ENCODE results near the gene CMSS1. TPM values are rescaled to one million over a fixed set of nuclear protein-coding genes. Genes with fewer than 3 reads are reported as not detected.
A peak's percentile ranks its signal among the peaks of the same experiment; 100 is the strongest.

CMSS1 gene
- total RNA-seq, 5 donors from 2014 or later (not counting 1 experiment from before 2014, with no cell fraction given), result 16.2 to 22.0 (median 18.3) TPM

DNA sequence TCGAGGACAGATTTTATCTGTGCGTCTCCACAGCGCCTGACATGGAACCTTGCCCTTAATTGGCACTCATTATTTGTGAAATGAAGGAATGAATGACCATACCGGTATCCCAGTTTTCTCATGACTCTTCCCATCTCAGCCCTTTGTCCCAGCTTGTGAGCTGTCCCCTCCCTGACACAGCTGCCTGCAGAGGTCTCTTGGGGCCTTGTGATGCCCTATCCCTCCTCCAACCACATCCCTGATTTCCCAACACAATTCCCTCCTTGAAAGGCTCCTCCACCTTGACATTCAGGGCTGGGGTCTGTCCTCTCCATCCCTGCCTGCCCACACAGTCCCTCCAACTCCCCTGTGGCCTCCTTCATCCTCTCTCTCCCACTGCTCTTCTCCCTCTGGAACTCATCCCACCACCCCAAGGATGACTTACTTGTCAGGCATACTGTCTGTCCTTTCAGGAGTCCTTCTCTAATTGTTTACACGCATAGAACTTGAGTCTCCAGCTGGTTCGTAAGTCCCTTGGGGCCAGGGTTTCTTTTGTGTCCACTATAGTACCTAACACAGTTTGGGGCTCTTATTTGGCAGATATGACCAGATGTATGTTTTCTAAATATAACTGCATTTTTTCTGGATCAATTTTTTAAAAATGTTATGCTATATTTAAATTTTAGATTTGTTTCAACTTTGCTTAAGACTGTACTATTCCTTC is 332.2 kb downstream of the CMSS1 start:
- Histone ChIP-seq H3K36me3 (ENCODE audit: control insufficient read depth in 2 of 2, extremely low read depth in 1 of 2, insufficient read depth in 1 of 2, low read length in 1 of 2) (peaks cover 0 to 8% of the 10 kb centered on the region in 2 donors), H3K4me1 (ENCODE audit: control insufficient read depth in 1 of 2, extremely low read depth in 1 of 2, insufficient read depth in 2 of 2, low read length in 2 of 2) (no peaks in the 10 kb centered on the region), H3K27me3 (replicated peaks in 1 of 2; ENCODE audit: control insufficient read depth in 2 of 2, extremely low read depth in 1 of 2, insufficient read depth in 2 of 2, low read length in 1 of 2) (no peaks in the 10 kb centered on the region), H3K9me3 (no peaks in the 10 kb centered on the region), H3K4me3 (ENCODE audit: control insufficient read depth in 1 of 2, extremely low read depth in 1 of 2, low read length in 1 of 2) (no peak overlapping the region), H3K27ac (ENCODE audit: low read length) (no peak overlapping the region)
- peaks cover 0 to 9% (median 5%) of the 10 kb centered on the region in 3 donors for H3K9me3 Mint-ChIP-seq
- H3K36me3 Mint-ChIP-seq, result peaks cover 56% of the 10 kb centered on the region
- DNase-seq (no peak), ATAC-seq (replicated peaks in 1 of 4) (no peak)
- H3K4me3 Mint-ChIP-seq, result no peak overlapping the region
- ChIA-PET POLR2A (interaction anchor here in 1 of 2 donors (0.5 kb wide), 1 partner anchor 129 kb away, joined by 6 read pairs; no protein-coding TSS in a partner anchor), CTCF (no interaction called here)
- no peaks in the 10 kb centered on the region for H3K27me3 Mint-ChIP-seq
- H3K4me1 Mint-ChIP-seq, result no peaks in the 10 kb centered on the region
- WGBS (ENCODE audit: insufficient coverage), result 100% methylated on average over 2 of the region's 6 CpGs
- H3K27ac Mint-ChIP-seq, result peak overlapping the region in 1 of 2 donors; percentile 5

DNA sequence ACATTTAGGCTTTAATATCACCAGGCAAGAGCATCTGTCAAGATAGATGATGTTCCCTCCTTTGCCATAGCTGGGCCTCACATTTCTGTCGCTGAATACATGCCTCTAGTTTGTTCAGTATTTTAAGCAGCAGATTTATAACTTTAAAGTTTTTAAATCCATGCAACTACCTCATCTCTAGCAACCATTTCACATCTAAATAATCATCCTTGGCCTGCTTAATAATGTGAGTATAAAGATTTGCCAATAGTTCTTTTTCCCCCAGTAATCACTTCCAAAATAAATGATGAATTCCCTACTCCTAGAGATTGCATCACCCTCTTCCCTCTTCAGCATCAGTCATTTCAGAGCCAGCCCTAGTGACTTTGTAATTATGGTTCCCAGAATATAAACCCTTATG is 332.8 kb downstream of the CMSS1 start:
- H3K9me3 ChIP-seq, result no peaks in the 10 kb centered on the region
- POLR2A ChIA-PET, result no interaction called here
- Mint-ChIP-seq H3K4me3 (no peak overlapping the region), H3K27ac (no peak overlapping the region), H3K9me3 (peaks cover 6 to 15% (median 11%) of the 10 kb centered on the region in 3 donors), H3K4me1 (no peaks in the 10 kb centered on the region), H3K36me3 (peaks cover 60% of the 10 kb centered on the region), H3K27me3 (no peaks in the 10 kb centered on the region)
- no peak for DNase-seq
- H3K4me1 ChIP-seq (ENCODE audit: control insufficient read depth in 1 of 2, extremely low read depth in 1 of 2, insufficient read depth in 2 of 2, low read length in 2 of 2), result no peaks in the 10 kb centered on the region
- no CpG with 5 or more reads among the region's 1 CpG for WGBS (ENCODE audit: insufficient coverage)
- H3K36me3 ChIP-seq (ENCODE audit: control insufficient read depth in 2 of 2, extremely low read depth in 1 of 2, insufficient read depth in 1 of 2, low read length in 1 of 2), result peaks cover 0 to 8% of the 10 kb centered on the region in 2 donors
- no peak overlapping the region for H3K27ac ChIP-seq (ENCODE audit: low read length)
- CTCF ChIA-PET, result no interaction called here
- no peaks in the 10 kb centered on the region for H3K27me3 ChIP-seq (replicated peaks in 1 of 2; ENCODE audit: control insufficient read depth in 2 of 2, extremely low read depth in 1 of 2, insufficient read depth in 2 of 2, low read length in 1 of 2)
- H3K4me3 ChIP-seq (ENCODE audit: control insufficient read depth in 1 of 2, extremely low read depth in 1 of 2, low read length in 1 of 2), result no peak overlapping the region
- no peak for ATAC-seq (replicated peaks in 1 of 4)

DNA sequence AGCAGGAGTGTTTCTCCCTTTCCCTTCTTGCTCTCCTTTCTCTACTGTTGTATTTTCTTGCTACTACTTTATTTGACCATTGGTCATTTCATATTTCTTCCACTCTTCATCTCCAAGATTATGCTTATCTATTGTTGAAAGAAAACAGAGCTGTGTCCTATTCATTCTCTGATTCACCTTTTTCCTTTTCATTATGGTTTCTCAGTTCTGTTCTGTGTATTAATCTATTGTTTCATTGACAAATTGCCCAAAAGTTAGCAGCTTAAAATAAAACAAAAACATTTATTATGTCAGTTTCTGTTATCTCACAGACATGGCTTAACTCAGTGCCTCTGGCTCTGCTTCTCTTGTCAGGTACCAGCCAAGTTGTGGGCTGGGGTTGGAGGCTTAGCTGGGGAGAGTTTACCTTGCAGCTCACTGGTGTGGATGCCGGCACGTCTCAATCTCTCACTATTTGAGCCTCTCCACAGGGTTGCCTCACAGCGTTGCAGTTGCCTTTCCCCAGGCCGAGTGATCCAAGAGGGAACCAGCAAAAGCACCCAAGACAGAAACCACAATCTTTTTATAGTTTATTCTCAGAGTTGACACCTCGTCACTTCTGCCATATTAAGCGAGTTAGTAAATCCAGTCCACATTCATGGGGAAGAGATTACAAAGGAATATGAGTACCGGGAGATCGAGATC is 333.5 kb downstream of the CMSS1 start:
- Histone ChIP-seq H3K4me1 (ENCODE audit: control insufficient read depth in 1 of 2, extremely low read depth in 1 of 2, insufficient read depth in 2 of 2, low read length in 2 of 2) (no peaks in the 10 kb centered on the region), H3K9me3 (no peaks in the 10 kb centered on the region), H3K4me3 (ENCODE audit: control insufficient read depth in 1 of 2, extremely low read depth in 1 of 2, low read length in 1 of 2) (no peak overlapping the region), H3K27me3 (replicated peaks in 1 of 2; ENCODE audit: control insufficient read depth in 2 of 2, extremely low read depth in 1 of 2, insufficient read depth in 2 of 2, low read length in 1 of 2) (no peaks in the 10 kb centered on the region), H3K36me3 (ENCODE audit: control insufficient read depth in 2 of 2, extremely low read depth in 1 of 2, insufficient read depth in 1 of 2, low read length in 1 of 2) (peaks cover 0 to 8% of the 10 kb centered on the region in 2 donors), H3K27ac (ENCODE audit: low read length) (no peak overlapping the region)
- 94% methylated on average over 5 of the region's 8 CpGs for WGBS (ENCODE audit: insufficient coverage)
- DNase-seq (no peak), ATAC-seq (replicated peaks in 1 of 4) (no peak)
- Mint-ChIP-seq H3K9me3 (peaks cover 9 to 20% (median 11%) of the 10 kb centered on the region in 3 donors), H3K36me3 (peaks cover 60% of the 10 kb centered on the region), H3K27me3 (no peaks in the 10 kb centered on the region), H3K4me1 (no peaks in the 10 kb centered on the region), H3K4me3 (no peak overlapping the region), H3K27ac (no peak overlapping the region)
- POLR2A ChIA-PET, result no interaction called here
- CTCF ChIA-PET, result no interaction called here

DNA sequence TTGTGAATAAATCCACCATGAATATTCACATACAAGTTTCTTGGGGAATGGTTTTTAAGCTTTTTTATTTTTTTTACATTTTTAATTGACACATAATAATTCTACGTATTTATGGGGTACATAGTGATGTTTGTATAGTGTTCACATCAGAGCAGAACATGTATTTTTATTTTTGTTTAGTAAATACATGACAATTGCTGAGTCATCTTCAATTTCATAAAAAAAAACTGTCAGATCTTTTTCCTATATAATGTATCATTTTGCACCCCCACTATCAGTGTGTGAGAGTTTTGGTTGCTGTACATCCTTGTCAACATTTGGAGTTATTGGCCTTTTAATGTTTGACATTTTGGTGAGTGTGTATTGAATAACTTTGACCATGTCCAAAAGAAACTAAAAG is 336.5 kb downstream of the CMSS1 start:
- no peak overlapping the region for H3K27ac Mint-ChIP-seq
- Histone ChIP-seq H3K36me3 (ENCODE audit: control insufficient read depth in 2 of 2, extremely low read depth in 1 of 2, insufficient read depth in 1 of 2, low read length in 1 of 2) (peaks cover 0 to 4% of the 10 kb centered on the region in 2 donors), H3K4me1 (ENCODE audit: control insufficient read depth in 1 of 2, extremely low read depth in 1 of 2, insufficient read depth in 2 of 2, low read length in 2 of 2) (no peaks in the 10 kb centered on the region), H3K27ac (ENCODE audit: low read length) (no peak overlapping the region), H3K4me3 (ENCODE audit: control insufficient read depth in 1 of 2, extremely low read depth in 1 of 2, low read length in 1 of 2) (no peak overlapping the region), H3K9me3 (no peaks in the 10 kb centered on the region), H3K27me3 (replicated peaks in 1 of 2; ENCODE audit: control insufficient read depth in 2 of 2, extremely low read depth in 1 of 2, insufficient read depth in 2 of 2, low read length in 1 of 2) (no peaks in the 10 kb centered on the region)
- peaks cover 15 to 26% (median 16%) of the 10 kb centered on the region in 3 donors for H3K9me3 Mint-ChIP-seq
- H3K4me1 Mint-ChIP-seq, result no peaks in the 10 kb centered on the region
- H3K27me3 Mint-ChIP-seq, result no peaks in the 10 kb centered on the region
- ChIA-PET POLR2A (no interaction called here), CTCF (no interaction called here)
- no peak overlapping the region for H3K4me3 Mint-ChIP-seq
- ATAC-seq (replicated peaks in 1 of 4) (no peak), DNase-seq (no peak)
- no CpG with 5 or more reads among the region's 1 CpG for WGBS (ENCODE audit: insufficient coverage)
- peaks cover 68% of the 10 kb centered on the region for H3K36me3 Mint-ChIP-seq

DNA sequence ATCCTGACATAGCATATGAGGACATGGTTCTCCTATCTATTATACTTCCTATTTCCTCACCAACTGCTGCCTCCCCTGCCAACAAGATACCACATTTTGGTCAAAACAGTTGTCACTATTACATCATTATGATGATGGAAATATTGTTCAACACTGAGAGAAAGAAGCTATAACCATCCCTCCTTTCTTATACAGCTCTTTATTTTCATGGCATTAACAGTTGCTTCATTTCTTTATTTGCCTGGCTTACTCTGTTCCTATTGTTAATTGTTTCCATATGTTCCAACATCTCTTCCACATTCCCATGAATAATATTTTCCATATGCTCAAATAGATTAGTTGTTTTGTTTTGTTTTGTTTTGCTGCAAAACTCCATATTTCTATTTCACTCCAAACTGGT is 337.5 kb downstream of the CMSS1 start:
- no peaks in the 10 kb centered on the region for H3K4me1 Mint-ChIP-seq
- H3K4me3 ChIP-seq (ENCODE audit: control insufficient read depth in 1 of 2, extremely low read depth in 1 of 2, low read length in 1 of 2), result no peak overlapping the region
- ChIA-PET POLR2A (no interaction called here), CTCF (interaction anchor here in 1 of 2 donors (0.6 kb wide), 1 partner anchor 437 kb away, joined by 5 read pairs; no protein-coding TSS in a partner anchor)
- H3K36me3 Mint-ChIP-seq, result peaks cover 62% of the 10 kb centered on the region
- peaks cover 0 to 4% of the 10 kb centered on the region in 2 donors for H3K36me3 ChIP-seq (ENCODE audit: control insufficient read depth in 2 of 2, extremely low read depth in 1 of 2, insufficient read depth in 1 of 2, low read length in 1 of 2)
- no peaks in the 10 kb centered on the region for H3K4me1 ChIP-seq (ENCODE audit: control insufficient read depth in 1 of 2, extremely low read depth in 1 of 2, insufficient read depth in 2 of 2, low read length in 2 of 2)
- no peaks in the 10 kb centered on the region for H3K9me3 ChIP-seq
- H3K4me3 Mint-ChIP-seq, result no peak overlapping the region
- no peak overlapping the region for H3K27ac ChIP-seq (ENCODE audit: low read length)
- no peaks in the 10 kb centered on the region for H3K27me3 ChIP-seq (replicated peaks in 1 of 2; ENCODE audit: control insufficient read depth in 2 of 2, extremely low read depth in 1 of 2, insufficient read depth in 2 of 2, low read length in 1 of 2)
- no peak overlapping the region for H3K27ac Mint-ChIP-seq
- H3K27me3 Mint-ChIP-seq, result no peaks in the 10 kb centered on the region
- no peak for ATAC-seq (replicated peaks in 1 of 4)
- DNase-seq, result no peak
- peaks cover 15 to 26% (median 16%) of the 10 kb centered on the region in 3 donors for H3K9me3 Mint-ChIP-seq

DNA sequence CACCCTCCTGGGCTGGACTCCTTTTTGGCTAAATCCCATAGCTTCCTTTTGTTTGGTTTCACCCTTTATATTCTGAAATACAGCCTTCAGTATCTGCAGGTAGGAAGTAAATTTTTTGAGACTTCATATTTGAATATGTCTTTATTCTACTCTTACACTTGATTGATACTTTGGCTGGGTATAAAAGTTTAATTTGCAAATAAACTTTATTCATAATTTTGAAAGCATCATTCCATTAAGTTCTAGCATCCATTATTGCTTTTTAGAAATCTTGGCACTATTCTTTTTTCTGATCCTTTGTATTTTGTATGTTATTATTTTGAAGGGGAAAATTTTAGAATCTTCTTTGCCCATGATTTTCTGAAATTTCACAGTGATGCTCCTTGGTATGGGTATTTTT is 337.9 kb downstream of the CMSS1 start:
- Mint-ChIP-seq H3K36me3 (peaks cover 63% of the 10 kb centered on the region), H3K4me3 (no peak overlapping the region), H3K27ac (no peak overlapping the region), H3K4me1 (no peaks in the 10 kb centered on the region), H3K27me3 (no peaks in the 10 kb centered on the region), H3K9me3 (peaks cover 15 to 26% (median 16%) of the 10 kb centered on the region in 3 donors)
- H3K4me3 ChIP-seq (ENCODE audit: control insufficient read depth in 1 of 2, extremely low read depth in 1 of 2, low read length in 1 of 2), result no peak overlapping the region
- ATAC-seq (replicated peaks in 1 of 4) (no peak), DNase-seq (no peak)
- H3K27me3 ChIP-seq (replicated peaks in 1 of 2; ENCODE audit: control insufficient read depth in 2 of 2, extremely low read depth in 1 of 2, insufficient read depth in 2 of 2, low read length in 1 of 2), result no peaks in the 10 kb centered on the region
- H3K4me1 ChIP-seq (ENCODE audit: control insufficient read depth in 1 of 2, extremely low read depth in 1 of 2, insufficient read depth in 2 of 2, low read length in 2 of 2), result no peaks in the 10 kb centered on the region
- CTCF ChIA-PET, result interaction anchor here in 1 of 2 donors (0.6 kb wide), 1 partner anchor 39 kb away, joined by 4 read pairs; no protein-coding TSS in a partner anchor
- POLR2A ChIA-PET, result no interaction called here
- H3K27ac ChIP-seq (ENCODE audit: low read length), result no peak overlapping the region
- H3K36me3 ChIP-seq (ENCODE audit: control insufficient read depth in 2 of 2, extremely low read depth in 1 of 2, insufficient read depth in 1 of 2, low read length in 1 of 2), result peaks cover 0 to 4% of the 10 kb centered on the region in 2 donors
- no peaks in the 10 kb centered on the region for H3K9me3 ChIP-seq
